Hematopoietic multipotent progenitor cell treated with erythropoietin and hydrocortisone succinate and interleukin-3 and kit ligand, for 6 days (in vitro differentiated cells): ENCODE data around the gene B4GALT7.
"Not testable (repeated sequence)": the region's sequence is repeated elsewhere in the genome, so short reads cannot be mapped to it uniquely, and the experiment has no call there.

Source experiments
- DNase-seq: peaks from one replicate; pipeline ENCODE4 v3.0.0-alpha.2; 2015

The B4GALT7 gene

GRCh38 chr5:177610131-177610769 lies 10.3 kb downstream of the B4GALT7 start:
- no peak for DNase-seq

DNA sequence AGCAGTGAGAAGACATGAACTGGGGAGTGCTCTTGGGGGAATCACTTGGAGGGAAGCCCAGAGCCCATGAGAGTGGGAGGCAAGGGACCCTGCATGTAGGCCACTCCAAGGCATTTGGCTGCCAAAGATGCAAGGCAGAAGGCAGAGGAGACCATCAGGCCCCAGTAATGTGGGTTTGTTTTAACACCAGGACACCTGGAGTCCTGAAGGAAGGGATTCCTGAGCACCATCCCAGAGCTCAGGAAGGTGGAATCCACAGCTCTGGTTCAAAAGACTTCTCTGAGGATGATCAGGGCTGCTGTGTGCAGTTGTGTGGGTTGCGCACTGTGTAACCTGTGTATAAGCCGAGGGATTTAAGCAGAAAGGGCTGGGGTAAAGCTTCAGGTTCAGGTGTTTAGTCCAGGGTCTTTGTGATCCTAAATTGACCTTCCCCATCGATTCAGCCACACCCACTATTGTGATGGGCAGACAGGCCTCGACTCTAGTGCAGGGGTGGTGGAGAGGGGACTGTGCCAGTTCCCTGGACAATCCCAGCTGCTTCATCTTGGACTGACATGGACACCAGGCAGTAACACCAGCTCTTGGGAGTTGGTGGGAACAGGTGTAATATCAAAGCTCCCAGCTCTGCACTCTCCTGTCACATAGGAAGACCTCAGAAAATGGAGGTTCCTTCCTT lies 11.0 kb downstream of the B4GALT7 start:
- DNase-seq: no peak

DNA sequence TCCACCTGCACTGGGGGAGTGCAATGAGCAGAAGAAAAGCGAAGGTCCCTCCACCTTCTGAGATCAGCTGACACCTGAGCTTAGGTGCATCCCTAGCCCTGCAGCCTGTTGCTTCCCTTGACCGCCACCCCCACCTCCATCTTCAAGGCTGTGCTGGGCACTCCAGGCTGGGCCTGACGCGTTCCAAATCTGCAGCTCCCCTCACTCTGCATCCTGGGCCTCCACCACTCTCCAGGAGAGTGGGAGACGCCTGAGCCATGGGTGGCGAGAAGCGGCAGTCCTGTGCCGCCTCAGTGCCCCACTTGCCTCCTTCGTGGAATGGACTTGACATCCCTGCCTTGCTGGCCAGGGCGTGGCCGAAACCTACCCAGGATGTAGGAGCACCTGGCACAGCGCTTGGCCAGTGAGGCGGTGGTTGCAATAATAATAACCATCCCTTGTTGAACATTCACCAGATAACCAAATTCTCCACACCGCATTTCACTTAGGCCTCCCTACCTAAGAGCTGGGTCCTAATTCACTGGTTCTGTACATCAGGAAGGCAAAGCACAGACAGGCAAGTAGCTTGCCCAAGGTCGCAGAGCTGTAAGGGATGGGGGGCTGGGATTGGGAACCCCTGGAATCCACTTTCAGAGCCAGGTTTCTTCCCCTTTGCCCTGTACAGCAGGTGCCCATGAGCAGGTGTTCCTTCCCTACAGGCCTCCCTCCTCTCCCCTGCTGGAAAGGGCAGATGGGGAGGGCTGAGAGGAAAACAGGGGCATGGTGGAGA lies 11.7 kb downstream of the B4GALT7 start:
- DNase-seq: no peak

- no peak for DNase-seq
Observed at GRCh38 chr5:177612215-177612673, 12.3 kb downstream of the B4GALT7 start.

DNA sequence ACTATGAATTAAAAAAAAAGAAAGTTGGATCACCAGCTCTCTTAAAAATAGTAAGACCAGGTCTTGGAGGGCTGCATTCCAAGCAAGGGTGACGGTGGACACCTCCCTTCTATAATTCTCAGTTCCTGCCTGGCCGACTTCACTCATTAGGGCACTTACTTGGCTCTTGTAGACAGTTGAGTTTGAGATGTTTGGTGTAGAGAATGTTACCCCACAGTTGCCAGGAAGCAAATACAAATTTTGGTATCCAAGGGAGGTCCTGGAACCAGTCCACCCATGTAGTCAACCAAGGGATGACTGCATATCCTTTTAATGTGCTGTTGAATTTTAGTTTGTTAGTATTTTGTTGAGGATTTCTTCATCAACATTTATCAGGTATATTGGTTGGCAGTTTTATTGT lies 20.6 kb downstream of the B4GALT7 start:
- DNase-seq: no peak

GRCh38 chr5:177624172-177624571 lies 24.2 kb downstream of the B4GALT7 start:
- DNase-seq: not testable (repeated sequence)

- not testable (repeated sequence) for DNase-seq
Observed at GRCh38 chr5:177630186-177630585, 30.3 kb downstream of the B4GALT7 start.

DNA sequence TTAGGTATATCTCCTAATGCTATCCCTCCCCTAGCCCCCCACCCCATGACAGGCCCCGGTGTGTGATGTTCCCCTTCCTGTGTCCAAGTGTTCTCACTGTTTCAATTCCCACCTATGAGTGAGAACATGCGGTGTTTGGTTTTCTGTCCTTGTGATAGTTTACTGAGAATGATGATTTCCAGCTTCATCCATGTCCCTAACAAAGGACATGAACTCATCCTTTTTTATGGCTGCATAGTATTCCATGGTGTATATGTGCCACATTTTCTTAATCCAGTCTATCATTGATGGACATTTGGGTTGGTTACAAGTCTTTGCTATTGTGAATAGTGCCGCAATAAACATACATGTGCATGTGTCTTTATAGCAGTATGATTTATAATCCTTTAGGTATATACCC lies 35.0 kb downstream of the B4GALT7 start:
- DNase-seq: not testable (repeated sequence)

DNA sequence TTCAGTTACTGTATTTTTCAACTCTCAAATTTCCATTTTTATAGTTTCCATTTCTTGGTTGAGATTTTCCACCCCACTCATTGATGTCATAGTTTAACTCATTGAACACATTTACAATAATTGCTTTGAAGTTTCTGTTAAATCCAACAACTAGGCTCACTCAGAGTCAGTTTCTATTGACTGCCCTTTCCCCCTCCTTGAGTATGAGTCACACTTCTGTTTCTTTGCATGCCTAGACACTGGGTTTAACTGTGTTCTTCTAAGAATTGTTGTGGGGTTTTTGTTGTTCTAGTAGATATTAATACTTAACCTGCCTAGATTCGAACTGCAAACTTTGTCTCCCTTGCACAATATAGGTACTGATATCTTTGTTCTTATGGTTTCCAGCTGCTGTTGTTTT lies 45.5 kb downstream of the B4GALT7 start:
- not testable (repeated sequence) for DNase-seq

GRCh38 chr5:177651235-177651634 lies 51.3 kb downstream of the B4GALT7 start:
- DNase-seq: not testable (repeated sequence)

DNA sequence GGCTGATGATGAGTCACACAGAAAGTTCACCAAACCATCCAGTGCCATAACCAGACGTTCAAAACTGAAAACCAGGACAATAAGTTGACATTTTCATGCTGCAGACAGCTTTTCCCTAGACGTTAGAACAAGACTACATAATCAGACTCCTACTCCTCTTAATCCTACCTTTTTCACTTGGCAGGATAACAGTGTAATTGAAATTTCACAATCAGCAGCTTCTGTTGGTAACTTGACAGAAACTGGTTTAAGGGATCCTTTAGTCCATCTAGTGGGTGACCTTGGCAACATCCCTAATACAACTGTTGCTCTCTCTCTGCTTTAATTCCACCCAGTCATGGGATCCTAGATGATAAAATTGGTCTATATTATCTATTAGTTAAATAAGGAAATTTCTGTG lies 57.9 kb downstream of the B4GALT7 start:
- DNase-seq: not testable (repeated sequence)

GRCh38 chr5:177658542-177658941 lies 58.6 kb downstream of the B4GALT7 start:
- DNase-seq: not testable (repeated sequence)
